IMR-90 (cell line): ENCODE data around the gene TNFRSF14. TPM values are rescaled to one million over a fixed set of nuclear protein-coding genes. Genes with fewer than 3 reads are reported as not detected.

Experiments
- ATAC-seq: fragments of 200-7000 bp; cut with Tn5 transposase; 2 replicates; pipeline ENCODE4 v1.9.1; 2020; ENCODE audit warnings: low read depth, mild to moderate bottlenecking, moderate library complexity
- BruUV-seq: library from RNA; stranded (reverse); fragments of 400-500 nt; replicated peaks from 2 replicates; lab custom pipeline; 2021; lab: Mats Ljungman, UMichigan
- CTCF ChIA-PET: fragments of 300-600 bp; formaldehyde crosslinking; extraction: SDS; loops from one replicate; lab custom pipeline; 2021; ENCODE audit warnings: antibody characterized with exemption; lab: Yijun Ruan, JAX
- POLR2A ChIA-PET: fragments of 300-600 bp; sonication (Branson Sonifier 250); formaldehyde crosslinking; loops from one replicate; lab custom pipeline; 2022; ENCODE audit warnings: antibody characterized with exemption; ENCODE audit not compliant: unreplicated experiment; lab: Charles Lee
- DNase-seq: peaks from one replicate; pipeline ENCODE4 v3.0.0; 2013
- H2AFZ ChIP-seq: replicated peaks from 2 replicates; pipeline ENCODE3; 2013; ENCODE audit warnings: low read length, mild to moderate bottlenecking; ENCODE audit not compliant: poor library complexity
- H2AK5ac ChIP-seq: 2 replicates; pipeline ENCODE4 v1.6.1; 2013; ENCODE audit warnings: low read depth, low read length, inconsistent platforms
- H2AK9ac ChIP-seq: replicated peaks from 2 replicates; pipeline ENCODE3; 2013; ENCODE audit warnings: mild to moderate bottlenecking, low read depth, low read length, moderate library complexity; ENCODE audit not compliant: poor library complexity
- H2BK120ac ChIP-seq: 2 replicates; pipeline ENCODE4 v1.6.1; 2013; ENCODE audit warnings: low read depth, low read length, inconsistent platforms
- H2BK15ac ChIP-seq: 3 replicates; pipeline ENCODE4 v1.6.1; 2013; ENCODE audit warnings: low read depth, low read length, inconsistent platforms
- H2BK20ac ChIP-seq: 2 replicates; pipeline ENCODE4 v1.6.1; 2013; ENCODE audit warnings: low read depth, mild to moderate bottlenecking, inconsistent platforms, low read length, moderate library complexity
- H2BK5ac ChIP-seq: 2 replicates; pipeline ENCODE4 v1.6.1; 2013; ENCODE audit warnings: mild to moderate bottlenecking, low read depth, low read length, inconsistent platforms; ENCODE audit not compliant: poor library complexity, severe bottlenecking
- H3K14ac ChIP-seq: replicated peaks from 2 replicates; pipeline ENCODE4 v1.6.1; 2013; ENCODE audit warnings: low read depth, low read length, inconsistent platforms
- H3K18ac ChIP-seq: 2 replicates; pipeline ENCODE4 v1.6.1; 2013; ENCODE audit warnings: low read depth, low read length, control low read depth
- H3K23ac ChIP-seq: 2 replicates; pipeline ENCODE4 v1.6.1; 2013; ENCODE audit warnings: low read depth, low read length, inconsistent platforms
- H3K27ac ChIP-seq: 2 replicates; pipeline ENCODE4 v1.5.1; 2013; ENCODE audit warnings: mild to moderate bottlenecking, control low read depth, low read length; ENCODE audit not compliant: insufficient read depth
- H3K27me3 ChIP-seq: 2 replicates; pipeline ENCODE4 v1.6.1; 2013; ENCODE audit warnings: low read length; ENCODE audit not compliant: control insufficient read depth, insufficient read depth
- H3K36me3 ChIP-seq: 2 replicates; pipeline ENCODE4 v1.6.1; 2013; ENCODE audit warnings: low read length, mixed read lengths; ENCODE audit not compliant: control insufficient read depth, insufficient read depth
- H3K4ac ChIP-seq: 2 replicates; pipeline ENCODE4 v1.6.1; 2013; ENCODE audit warnings: low read depth, low read length, inconsistent platforms
- H3K4me1 ChIP-seq: 2 replicates; pipeline ENCODE4 v1.6.1; 2013; ENCODE audit warnings: low read length, mixed read lengths; ENCODE audit not compliant: control insufficient read depth, insufficient read depth
- H3K4me2 ChIP-seq: 2 replicates; pipeline ENCODE4 v1.6.1; 2013; ENCODE audit warnings: low read depth, mild to moderate bottlenecking, control low read depth, low read length, moderate library complexity
- H3K4me3 ChIP-seq: 2 replicates; pipeline ENCODE4 v1.5.1; 2013; ENCODE audit warnings: low read depth, mild to moderate bottlenecking, control low read depth, low read length, moderate library complexity; ENCODE audit not compliant: insufficient read depth
- H3K56ac ChIP-seq: 2 replicates; pipeline ENCODE4 v1.6.1; 2013; ENCODE audit warnings: low read length, inconsistent platforms; ENCODE audit not compliant: insufficient read depth; ENCODE audit errors: extremely low read depth
- H3K79me1 ChIP-seq, 2 experiments: 2 replicates each; pipeline ENCODE4 v1.6.1; 2013; ENCODE audit warnings: low read length in 2 of 2, inconsistent platforms in 1 of 2, low read depth in 1 of 2
- H3K9ac ChIP-seq: 2 replicates; pipeline ENCODE4 v1.6.1; 2013; ENCODE audit warnings: low read depth, low read length, control low read depth
- H3K9me1 ChIP-seq: 2 replicates; pipeline ENCODE4 v1.6.1; 2013; ENCODE audit warnings: low read length, inconsistent platforms; ENCODE audit not compliant: insufficient read depth
- H3K9me3 ChIP-seq: 2 replicates; pipeline ENCODE4 v1.6.1; 2013; ENCODE audit warnings: low read length; ENCODE audit not compliant: control insufficient read depth, insufficient read depth
- H4K20me1 ChIP-seq: 2 replicates; pipeline ENCODE4 v1.6.1; 2013; ENCODE audit warnings: low read length, inconsistent platforms; ENCODE audit not compliant: insufficient read depth
- H4K5ac ChIP-seq: 2 replicates; pipeline ENCODE4 v1.6.1; 2013; ENCODE audit warnings: mild to moderate bottlenecking, low read depth, low read length, control low read depth
- H4K8ac ChIP-seq, 2 experiments: 2 replicates each; pipeline ENCODE4 v1.6.1; 2013; ENCODE audit warnings: low read depth in 2 of 2, low read length in 2 of 2, control low read depth in 1 of 2, inconsistent platforms in 1 of 2
- H4K91ac ChIP-seq: 2 replicates; pipeline ENCODE4 v1.6.1; 2013; ENCODE audit warnings: low read depth, low read length, inconsistent platforms; ENCODE audit not compliant: insufficient read depth
- BHLHE40 ChIP-seq: fragments of 150-350 bp; IDR thresholded peaks from 2 replicates; pipeline ENCODE4 v1.6.1; 2016; ENCODE audit warnings: mild to moderate bottlenecking, low read depth, low read length
- CEBPB ChIP-seq: IDR thresholded peaks from 2 replicates; pipeline ENCODE4 v1.6.1; 2012; ENCODE audit warnings: low read depth, low read length, improper control_type of control experiment
- CHD1 ChIP-seq: IDR thresholded peaks from 2 replicates; pipeline ENCODE4 v1.6.1; 2012; ENCODE audit warnings: low read depth, low read length, improper control_type of control experiment
- MAFK ChIP-seq: IDR thresholded peaks from 2 replicates; pipeline ENCODE4 v1.6.1; 2012; ENCODE audit warnings: low read depth, low read length, improper control_type of control experiment
- MXI1 ChIP-seq: IDR thresholded peaks from 2 replicates; pipeline ENCODE4 v1.6.1; 2012; ENCODE audit warnings: low read depth, mild to moderate bottlenecking, low read length, moderate library complexity, borderline replicate concordance
- NFE2L2 ChIP-seq: fragments of 150-350 bp; IDR thresholded peaks from 2 replicates; pipeline ENCODE4 v1.6.1; 2016; ENCODE audit warnings: low read depth, mild to moderate bottlenecking, low read length
- RCOR1 ChIP-seq: IDR thresholded peaks from 2 replicates; pipeline ENCODE4 v1.6.1; 2012; ENCODE audit warnings: mild to moderate bottlenecking, low read length, improper control_type of control experiment; ENCODE audit not compliant: insufficient replicate concordance
- SMC3 ChIP-seq: fragments of 150-350 bp; IDR thresholded peaks from 2 replicates; pipeline ENCODE4 v1.6.1; 2016; ENCODE audit warnings: low read depth, mild to moderate bottlenecking, antibody characterized with exemption, low read length, moderate library complexity
- WGBS, 2 experiments: methylation state at CpG; one replicate each; pipeline versions ENCODE4 v1.1.5 to v1.1.7; 2013; ENCODE audit warnings: missing lambda C conversion rate in 2 of 2; ENCODE audit not compliant: insufficient read length in 1 of 2; ENCODE audit errors: extremely low coverage in 2 of 2; 5-methylcytosine and 5-hydroxymethylcytosine counted together
- dilution Hi-C: fragments of 300-500 bp; cut with HindIII; formaldehyde crosslinking; loops from one replicate; pipeline ENCODE4 v1.14.3; 2018; ENCODE audit warnings: low sequenced_read_pairs; ENCODE audit not compliant: unreplicated experiment
- in situ Hi-C: fragments of 300-500 bp; cut with MboI; formaldehyde crosslinking; loops from 3 replicates; pipeline ENCODE4 v1.14.3; 2019; ENCODE audit warnings: low sequenced_read_pairs, inconsistent platforms, mixed read lengths
- intact Hi-C: fragments of 100-400 bp; cut with micrococcal nuclease; formaldehyde crosslinking; loops from 2 replicates; pipeline ENCODE4 v1.10.0; 2022
- polyA plus RNA-seq, 3 experiments: library from polyadenylated mRNA; depleted of rRNA; stranded (reverse); fragments of >200 nt; gene quantifications; 2 replicates each; pipeline ENCODE4 v1.2.3, GENCODE V29; 2012; ENCODE audit warnings: low replicate concordance in 1 of 3
- total RNA-seq: library from RNA; depleted of rRNA; stranded (reverse); fragments of >200 nt; gene quantifications from 2 replicates; pipeline ENCODE4 v1.2.3, GENCODE V29; 2012
- TF ChIP-seq, protein P1 (sequence below): conservative IDR thresholded peaks from 2 replicates; pipeline ENCODE4 v1.5.1; 2012; ENCODE audit warnings: mild to moderate bottlenecking, low read depth, low read length, improper control_type of control experiment

The TNFRSF14 gene
- total and polyA plus RNA-seq, 2 of the 4 experiments (the other 2 are of a cell fraction): 1.3 to 4.2 TPM

GRCh38 chr1:2611621-2612437 lies 55.7 kb downstream of the TNFRSF14 start (continued):
- no peak for TF ChIP-seq CEBPB

DNA sequence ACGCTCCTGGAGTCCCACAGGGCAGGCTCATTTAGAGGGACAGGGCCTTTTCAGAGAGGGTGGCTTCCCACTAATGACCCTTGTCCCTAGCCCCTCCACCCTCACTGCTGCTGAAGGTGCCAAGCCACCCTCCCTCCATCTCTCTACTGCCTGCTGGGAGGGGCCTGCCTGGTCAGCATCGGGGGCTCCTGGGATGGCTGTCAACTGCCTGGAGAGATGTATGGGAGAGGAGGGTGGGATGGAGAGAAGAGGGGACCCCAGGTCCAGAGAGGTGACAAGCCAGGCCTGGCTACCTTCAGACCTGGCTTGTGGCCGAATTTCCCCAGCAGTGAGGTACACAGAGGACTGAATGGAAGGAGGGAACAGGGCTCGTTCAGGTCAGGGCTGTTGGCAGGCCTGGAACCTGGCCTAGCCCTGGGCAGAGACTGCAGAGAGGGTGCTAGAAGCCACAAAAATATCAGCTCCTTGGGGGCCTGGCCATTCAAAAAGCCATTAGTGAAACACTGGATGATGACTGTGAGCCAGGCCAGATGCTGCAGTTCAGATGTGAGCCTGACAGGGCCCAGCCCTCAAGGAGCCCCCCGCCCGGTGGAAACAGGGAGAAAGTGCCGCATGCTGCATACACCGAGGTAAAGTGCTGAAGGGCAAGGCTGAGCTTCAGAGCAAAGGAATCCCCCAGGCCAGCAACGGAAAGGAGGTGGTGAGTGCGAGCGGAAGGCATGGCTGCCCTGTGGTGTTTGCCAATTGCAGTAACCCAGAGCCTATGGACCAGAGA lies 56.6 kb downstream of the TNFRSF14 start:
- Histone ChIP-seq H2AK5ac (no peak overlapping the region), H3K14ac (no peak overlapping the region), H2BK15ac (no peak overlapping the region), H4K91ac (no peak overlapping the region), H3K56ac (no peak overlapping the region), H3K9me1 (no peaks in the 10 kb centered on the region), H3K9me3 (0 out of 2 replicates have a peak, but pooled peaks cover 1% of the 10 kb centered on the region), H3K36me3 (no peaks in the 10 kb centered on the region), H2BK120ac (no peak overlapping the region), H3K4me1 (no peaks in the 10 kb centered on the region), H3K4me2 (no peak overlapping the region), H4K8ac (no peak overlapping the region), H2BK5ac (no peak overlapping the region), H3K23ac (no peak overlapping the region), H3K79me1 (no peaks in the 10 kb centered on the region), H3K4me3 (no peak overlapping the region), H4K20me1 (no peaks in the 10 kb centered on the region), H2BK20ac (no peak overlapping the region), H3K27ac (no peak overlapping the region), H2AK9ac (no peak overlapping the region), H3K27me3 (no peaks in the 10 kb centered on the region; the same call in 1 of the 2 replicates), H3K4ac (no peak overlapping the region), H4K5ac (no peak overlapping the region), H3K18ac (no peak overlapping the region), H2AFZ (no peak overlapping the region), H3K9ac (no peak overlapping the region)
- DNase-seq (no peak), ATAC-seq (no peak)
- TF ChIP-seq RCOR1 (no peak), BHLHE40 (no peak), MAFK (no peak), CHD1 (no peak), MXI1 (no peak), SMC3 (no peak), NFE2L2 (no peak)
- TF ChIP-seq, protein P1, sequence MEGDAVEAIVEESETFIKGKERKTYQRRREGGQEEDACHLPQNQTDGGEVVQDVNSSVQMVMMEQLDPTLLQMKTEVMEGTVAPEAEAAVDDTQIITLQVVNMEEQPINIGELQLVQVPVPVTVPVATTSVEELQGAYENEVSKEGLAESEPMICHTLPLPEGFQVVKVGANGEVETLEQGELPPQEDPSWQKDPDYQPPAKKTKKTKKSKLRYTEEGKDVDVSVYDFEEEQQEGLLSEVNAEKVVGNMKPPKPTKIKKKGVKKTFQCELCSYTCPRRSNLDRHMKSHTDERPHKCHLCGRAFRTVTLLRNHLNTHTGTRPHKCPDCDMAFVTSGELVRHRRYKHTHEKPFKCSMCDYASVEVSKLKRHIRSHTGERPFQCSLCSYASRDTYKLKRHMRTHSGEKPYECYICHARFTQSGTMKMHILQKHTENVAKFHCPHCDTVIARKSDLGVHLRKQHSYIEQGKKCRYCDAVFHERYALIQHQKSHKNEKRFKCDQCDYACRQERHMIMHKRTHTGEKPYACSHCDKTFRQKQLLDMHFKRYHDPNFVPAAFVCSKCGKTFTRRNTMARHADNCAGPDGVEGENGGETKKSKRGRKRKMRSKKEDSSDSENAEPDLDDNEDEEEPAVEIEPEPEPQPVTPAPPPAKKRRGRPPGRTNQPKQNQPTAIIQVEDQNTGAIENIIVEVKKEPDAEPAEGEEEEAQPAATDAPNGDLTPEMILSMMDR: no peak
- BruUV-seq: no TSS peak
- dilution Hi-C loops: no loop called here
- in situ Hi-C loops: no loop called here
- POLR2A ChIA-PET: no interaction called here
- CTCF ChIA-PET: no interaction called here
- intact Hi-C loops: no loop called here
- 37% methylated on average over 9 of the region's 11 CpGs; no CpG with 5 or more reads in 1 of the 2 experiments for WGBS, 2 experiments
